Upper lobe of left lung (tissue), 4 donors: ENCODE measurements around the gene ATG7.

Source experiments
- EP300 ChIP-seq, 4 donors: sonication (generic); formaldehyde crosslinking; IDR thresholded peaks; one replicate each; pipeline ENCODE4 v1.5.1; 2017; ENCODE audit warnings: antibody characterized with exemption in 4 of 4, control low read depth in 2 of 4
- TF ChIP-seq, protein P1 (sequence below), 6 experiments: fragments of 450-650 bp in 4 of 6; fragments of 200-600 bp in 2 of 6; sonication (generic) in 2 of 6; IDR thresholded peaks; one replicate each; pipeline ENCODE4 v1.5.1; 2016 to 2019; ENCODE audit warnings: antibody characterized with exemption in 6 of 6

DNA sequence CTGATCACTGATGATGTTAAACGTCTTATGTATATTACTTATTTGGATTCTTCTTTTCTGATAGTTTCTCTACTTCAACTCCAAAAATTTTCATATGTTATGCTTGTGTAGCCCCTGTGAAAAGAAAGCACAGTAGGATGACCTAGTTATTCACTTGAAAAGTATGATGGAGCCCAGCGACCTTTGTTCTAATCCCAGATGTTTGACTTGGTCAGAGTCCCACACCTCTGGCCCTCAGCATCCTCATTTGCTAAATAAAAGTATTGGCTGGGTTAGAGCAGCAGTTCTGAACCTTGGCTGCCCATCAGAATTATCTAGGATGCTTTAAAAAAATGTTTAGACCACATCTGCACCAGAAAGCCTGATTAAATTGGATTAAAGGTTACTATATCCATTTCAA is 173.7 kb downstream of the ATG7 start:
- no peak for TF ChIP-seq EP300 (IDR thresholded peaks at IDR 0.05)
- TF ChIP-seq, protein P1, sequence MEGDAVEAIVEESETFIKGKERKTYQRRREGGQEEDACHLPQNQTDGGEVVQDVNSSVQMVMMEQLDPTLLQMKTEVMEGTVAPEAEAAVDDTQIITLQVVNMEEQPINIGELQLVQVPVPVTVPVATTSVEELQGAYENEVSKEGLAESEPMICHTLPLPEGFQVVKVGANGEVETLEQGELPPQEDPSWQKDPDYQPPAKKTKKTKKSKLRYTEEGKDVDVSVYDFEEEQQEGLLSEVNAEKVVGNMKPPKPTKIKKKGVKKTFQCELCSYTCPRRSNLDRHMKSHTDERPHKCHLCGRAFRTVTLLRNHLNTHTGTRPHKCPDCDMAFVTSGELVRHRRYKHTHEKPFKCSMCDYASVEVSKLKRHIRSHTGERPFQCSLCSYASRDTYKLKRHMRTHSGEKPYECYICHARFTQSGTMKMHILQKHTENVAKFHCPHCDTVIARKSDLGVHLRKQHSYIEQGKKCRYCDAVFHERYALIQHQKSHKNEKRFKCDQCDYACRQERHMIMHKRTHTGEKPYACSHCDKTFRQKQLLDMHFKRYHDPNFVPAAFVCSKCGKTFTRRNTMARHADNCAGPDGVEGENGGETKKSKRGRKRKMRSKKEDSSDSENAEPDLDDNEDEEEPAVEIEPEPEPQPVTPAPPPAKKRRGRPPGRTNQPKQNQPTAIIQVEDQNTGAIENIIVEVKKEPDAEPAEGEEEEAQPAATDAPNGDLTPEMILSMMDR (IDR thresholded peaks at IDR 0.05), result no peak
